ENCODE data around the gene REEP3. TPM values are rescaled to one million over a fixed set of nuclear protein-coding genes. Genes with fewer than 3 reads are reported as not detected.

Gene REEP3
- polyA plus RNA-seq, 1 donor = 12.4 TPM

GRCh38 chr10:63591600-63592379 is 70.6 kb downstream of the REEP3 start:
- DNase-seq = no peak

- no peak for DNase-seq
Observed at GRCh38 chr10:63593576-63593975, 72.4 kb downstream of the REEP3 start.

- DNase-seq = no peak
Observed at GRCh38 chr10:63595072-63595471, 73.9 kb downstream of the REEP3 start.

- DNase-seq = no peak
Observed at GRCh38 chr10:63596924-63597323, 75.7 kb downstream of the REEP3 start.

GRCh38 chr10:63600540-63600939 is 79.3 kb downstream of the REEP3 start:
- no peak for DNase-seq

GRCh38 chr10:63603709-63604445 is 82.7 kb downstream of the REEP3 start:
- no peak for DNase-seq

GRCh38 chr10:63605197-63605967 is 84.2 kb downstream of the REEP3 start:
- no peak for DNase-seq

GRCh38 chr10:63608511-63608910 is 87.3 kb downstream of the REEP3 start:
- no peak for DNase-seq

GRCh38 chr10:63611078-63611477 is 89.9 kb downstream of the REEP3 start:
- DNase-seq = no peak

GRCh38 chr10:63614371-63614891 is 93.2 kb downstream of the REEP3 start:
- peak; percentile 35 for DNase-seq

- no peak for DNase-seq
Observed at GRCh38 chr10:63618552-63618951, 97.4 kb downstream of the REEP3 start.

GRCh38 chr10:63619426-63619825 is 98.2 kb downstream of the REEP3 start:
- no peak for DNase-seq

- no peak for DNase-seq
Observed at GRCh38 chr10:63622097-63622496, 100.9 kb downstream of the REEP3 start.

GRCh38 chr10:63624701-63625100 is 103.5 kb downstream of the REEP3 start:
- no peak for DNase-seq

GRCh38 chr10:63627396-63627795 is 106.2 kb downstream of the REEP3 start:
- no peak for DNase-seq

- no peak for DNase-seq
Observed at GRCh38 chr10:63627881-63628296, 106.7 kb downstream of the REEP3 start.

GRCh38 chr10:63628526-63629362 is 107.5 kb downstream of the REEP3 start:
- DNase-seq = peak; percentile 58

- DNase-seq = peak; percentile 98
Observed at GRCh38 chr10:63629363-63630084, 108.3 kb downstream of the REEP3 start.

GRCh38 chr10:63630085-63630930 is 109.1 kb downstream of the REEP3 start:
- DNase-seq = peak; percentile 93

All from hindlimb muscle (tissue), 1 donor.